ENCODE results near the gene ABR. TPM values are rescaled to one million over a fixed set of nuclear protein-coding genes. Genes with fewer than 3 reads are reported as not detected.

The ABR gene
- total and polyA plus RNA-seq, 2 of the 13 experiments (the other 11 are each of a cell fraction or from before 2014, with no cell fraction given) = 12.4 to 40.4 TPM

DNA sequence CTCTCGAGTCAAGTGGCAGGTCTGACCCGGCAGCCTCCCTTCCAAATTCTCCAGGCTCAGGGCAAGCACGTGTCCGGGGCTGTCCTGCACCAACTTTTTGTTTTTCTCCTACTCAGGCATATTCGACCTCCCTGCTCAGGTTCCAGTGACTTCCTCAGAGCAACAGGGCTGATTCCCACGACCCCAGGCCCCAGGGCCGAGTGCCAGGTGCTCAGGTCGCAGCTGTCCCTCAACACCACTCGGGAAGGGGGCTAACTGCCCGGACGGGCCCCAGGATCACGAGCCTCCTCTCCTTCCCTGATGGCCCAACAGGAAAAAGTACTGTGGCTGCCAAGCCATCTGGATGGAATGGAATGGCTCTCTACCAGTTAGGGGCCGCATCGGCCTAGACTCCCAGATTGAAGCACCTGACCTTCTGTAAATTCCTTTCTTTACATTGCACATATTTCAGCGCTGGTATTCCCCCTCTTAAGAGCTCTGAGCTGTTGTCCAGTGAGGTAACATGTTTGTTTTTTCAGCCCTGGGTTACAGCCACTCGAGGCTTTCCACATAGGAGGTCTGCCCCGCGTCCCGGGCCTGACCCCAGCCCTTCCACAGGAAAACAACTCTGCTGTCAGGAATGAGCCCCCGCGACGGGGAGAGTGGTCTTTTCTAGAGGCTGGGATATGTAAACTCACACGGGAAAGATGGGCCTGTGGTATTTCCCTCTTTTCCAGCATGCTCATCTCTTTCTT lies 225.2 kb downstream of the ABR start (continued):
- TF ChIP-seq PHF21A (CRISPR knock-in tag; IDR thresholded peaks at IDR 0.05) (peak; percentile 47; the same call in 1 of the 2 replicates), RBM39 (IDR thresholded peaks at IDR 0.05; ENCODE audit: low read depth, low read length, poor library complexity, severe bottlenecking) (no peak), YEATS4 (CRISPR knock-in tag; IDR thresholded peaks at IDR 0.05; ENCODE audit: borderline replicate concordance) (no peak), ZNF382 (CRISPR knock-in tag; IDR thresholded peaks at IDR 0.05; ENCODE audit: borderline replicate concordance) (no peak), ZSCAN20 (CRISPR knock-in tag; IDR thresholded peaks at IDR 0.05; ENCODE audit: borderline replicate concordance) (no peak), KDM6A (CRISPR knock-in tag; IDR thresholded peaks at IDR 0.05; ENCODE audit: low read depth) (no peak), ZNF557 (CRISPR knock-in tag; IDR thresholded peaks at IDR 0.05) (no peak), ZEB1 (IDR thresholded peaks at IDR 0.05; ENCODE audit: insufficient replicate concordance, low read depth) (no peak), MEIS1 (CRISPR knock-in tag; IDR thresholded peaks at IDR 0.05; ENCODE audit: borderline replicate concordance) (no peak), FOXK2 (IDR thresholded peaks at IDR 0.05) (no peak), ZNF317 (CRISPR knock-in tag; IDR thresholded peaks at IDR 0.05) (no peak), MATR3 (CRISPR knock-in tag; IDR thresholded peaks at IDR 0.05) (no peak), KDM2A (CRISPR knock-in tag; IDR thresholded peaks at IDR 0.05; ENCODE audit: borderline replicate concordance, low read depth) (no peak), NR2F2 (IDR thresholded peaks at IDR 0.05; ENCODE audit: borderline replicate concordance, low read depth) (no peak)
- TF ChIP-seq, protein P1, sequence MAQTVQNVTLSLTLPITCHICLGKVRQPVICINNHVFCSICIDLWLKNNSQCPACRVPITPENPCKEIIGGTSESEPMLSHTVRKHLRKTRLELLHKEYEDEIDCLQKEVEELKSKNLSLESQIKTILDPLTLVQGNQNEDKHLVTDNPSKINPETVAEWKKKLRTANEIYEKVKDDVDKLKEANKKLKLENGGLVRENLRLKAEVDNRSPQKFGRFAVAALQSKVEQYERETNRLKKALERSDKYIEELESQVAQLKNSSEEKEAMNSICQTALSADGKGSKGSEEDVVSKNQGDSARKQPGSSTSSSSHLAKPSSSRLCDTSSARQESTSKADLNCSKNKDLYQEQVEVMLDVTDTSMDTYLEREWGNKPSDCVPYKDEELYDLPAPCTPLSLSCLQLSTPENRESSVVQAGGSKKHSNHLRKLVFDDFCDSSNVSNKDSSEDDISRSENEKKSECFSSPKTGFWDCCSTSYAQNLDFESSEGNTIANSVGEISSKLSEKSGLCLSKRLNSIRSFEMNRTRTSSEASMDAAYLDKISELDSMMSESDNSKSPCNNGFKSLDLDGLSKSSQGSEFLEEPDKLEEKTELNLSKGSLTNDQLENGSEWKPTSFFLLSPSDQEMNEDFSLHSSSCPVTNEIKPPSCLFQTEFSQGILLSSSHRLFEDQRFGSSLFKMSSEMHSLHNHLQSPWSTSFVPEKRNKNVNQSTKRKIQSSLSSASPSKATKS (CRISPR knock-in tag; IDR thresholded peaks at IDR 0.05) = no peak
- TF ChIP-seq, protein P2, sequence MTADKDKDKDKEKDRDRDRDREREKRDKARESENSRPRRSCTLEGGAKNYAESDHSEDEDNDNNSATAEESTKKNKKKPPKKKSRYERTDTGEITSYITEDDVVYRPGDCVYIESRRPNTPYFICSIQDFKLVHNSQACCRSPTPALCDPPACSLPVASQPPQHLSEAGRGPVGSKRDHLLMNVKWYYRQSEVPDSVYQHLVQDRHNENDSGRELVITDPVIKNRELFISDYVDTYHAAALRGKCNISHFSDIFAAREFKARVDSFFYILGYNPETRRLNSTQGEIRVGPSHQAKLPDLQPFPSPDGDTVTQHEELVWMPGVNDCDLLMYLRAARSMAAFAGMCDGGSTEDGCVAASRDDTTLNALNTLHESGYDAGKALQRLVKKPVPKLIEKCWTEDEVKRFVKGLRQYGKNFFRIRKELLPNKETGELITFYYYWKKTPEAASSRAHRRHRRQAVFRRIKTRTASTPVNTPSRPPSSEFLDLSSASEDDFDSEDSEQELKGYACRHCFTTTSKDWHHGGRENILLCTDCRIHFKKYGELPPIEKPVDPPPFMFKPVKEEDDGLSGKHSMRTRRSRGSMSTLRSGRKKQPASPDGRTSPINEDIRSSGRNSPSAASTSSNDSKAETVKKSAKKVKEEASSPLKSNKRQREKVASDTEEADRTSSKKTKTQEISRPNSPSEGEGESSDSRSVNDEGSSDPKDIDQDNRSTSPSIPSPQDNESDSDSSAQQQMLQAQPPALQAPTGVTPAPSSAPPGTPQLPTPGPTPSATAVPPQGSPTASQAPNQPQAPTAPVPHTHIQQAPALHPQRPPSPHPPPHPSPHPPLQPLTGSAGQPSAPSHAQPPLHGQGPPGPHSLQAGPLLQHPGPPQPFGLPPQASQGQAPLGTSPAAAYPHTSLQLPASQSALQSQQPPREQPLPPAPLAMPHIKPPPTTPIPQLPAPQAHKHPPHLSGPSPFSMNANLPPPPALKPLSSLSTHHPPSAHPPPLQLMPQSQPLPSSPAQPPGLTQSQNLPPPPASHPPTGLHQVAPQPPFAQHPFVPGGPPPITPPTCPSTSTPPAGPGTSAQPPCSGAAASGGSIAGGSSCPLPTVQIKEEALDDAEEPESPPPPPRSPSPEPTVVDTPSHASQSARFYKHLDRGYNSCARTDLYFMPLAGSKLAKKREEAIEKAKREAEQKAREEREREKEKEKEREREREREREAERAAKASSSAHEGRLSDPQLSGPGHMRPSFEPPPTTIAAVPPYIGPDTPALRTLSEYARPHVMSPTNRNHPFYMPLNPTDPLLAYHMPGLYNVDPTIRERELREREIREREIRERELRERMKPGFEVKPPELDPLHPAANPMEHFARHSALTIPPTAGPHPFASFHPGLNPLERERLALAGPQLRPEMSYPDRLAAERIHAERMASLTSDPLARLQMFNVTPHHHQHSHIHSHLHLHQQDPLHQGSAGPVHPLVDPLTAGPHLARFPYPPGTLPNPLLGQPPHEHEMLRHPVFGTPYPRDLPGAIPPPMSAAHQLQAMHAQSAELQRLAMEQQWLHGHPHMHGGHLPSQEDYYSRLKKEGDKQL (CRISPR knock-in tag; IDR thresholded peaks at IDR 0.05; ENCODE audit: low read depth) = no peak
- TF ChIP-seq, protein P3, sequence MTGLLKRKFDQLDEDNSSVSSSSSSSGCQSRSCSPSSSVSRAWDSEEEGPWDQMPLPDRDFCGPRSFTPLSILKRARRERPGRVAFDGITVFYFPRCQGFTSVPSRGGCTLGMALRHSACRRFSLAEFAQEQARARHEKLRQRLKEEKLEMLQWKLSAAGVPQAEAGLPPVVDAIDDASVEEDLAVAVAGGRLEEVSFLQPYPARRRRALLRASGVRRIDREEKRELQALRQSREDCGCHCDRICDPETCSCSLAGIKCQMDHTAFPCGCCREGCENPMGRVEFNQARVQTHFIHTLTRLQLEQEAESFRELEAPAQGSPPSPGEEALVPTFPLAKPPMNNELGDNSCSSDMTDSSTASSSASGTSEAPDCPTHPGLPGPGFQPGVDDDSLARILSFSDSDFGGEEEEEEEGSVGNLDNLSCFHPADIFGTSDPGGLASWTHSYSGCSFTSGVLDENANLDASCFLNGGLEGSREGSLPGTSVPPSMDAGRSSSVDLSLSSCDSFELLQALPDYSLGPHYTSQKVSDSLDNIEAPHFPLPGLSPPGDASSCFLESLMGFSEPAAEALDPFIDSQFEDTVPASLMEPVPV (CRISPR knock-in tag; IDR thresholded peaks at IDR 0.05) = no peak
